H1 (cell line): ENCODE results near the gene MED17.
"Not testable (repeated sequence)": the region's sequence is repeated elsewhere in the genome, so short reads cannot be mapped to it uniquely, and the experiment has no call there.

Experiments used
- CREB1 ChIP-seq: IDR thresholded peaks from 2 replicates; pipeline ENCODE4 v1.6.1; 2012; ENCODE audit warnings: inconsistent platforms
- EP300 ChIP-seq, 2 experiments: IDR thresholded peaks; 1 replicate in 1 of 2; 2 replicates in 1 of 2; pipeline ENCODE4 v1.6.1; 2011 to 2012; ENCODE audit warnings: low read depth in 2 of 2, low read length in 2 of 2, mild to moderate bottlenecking in 2 of 2, borderline replicate concordance in 1 of 2, inconsistent platforms in 1 of 2, moderate library complexity in 1 of 2
- POLR2AphosphoS5 ChIP-seq: IDR thresholded peaks from 2 replicates; pipeline ENCODE4 v1.6.1; 2011; ENCODE audit warnings: low read depth, low read length
- TAF1 ChIP-seq: IDR thresholded peaks from 2 replicates; pipeline ENCODE4 v1.6.1; 2011; ENCODE audit warnings: mild to moderate bottlenecking, low read depth, low read length
- TF ChIP-seq, protein P1 (sequence below), 3 experiments: IDR thresholded peaks; 1 replicate in 2 of 3; 2 replicates in 1 of 3; pipeline versions ENCODE4 v1.5.1 to v1.6.1; 2011; ENCODE audit warnings: low read length in 3 of 3, mild to moderate bottlenecking in 3 of 3, inconsistent platforms in 2 of 3, low read depth in 1 of 3, moderate library complexity in 1 of 3; ENCODE audit not compliant: insufficient read depth in 1 of 3; ENCODE audit errors: control extremely low read depth in 1 of 3

DNA sequence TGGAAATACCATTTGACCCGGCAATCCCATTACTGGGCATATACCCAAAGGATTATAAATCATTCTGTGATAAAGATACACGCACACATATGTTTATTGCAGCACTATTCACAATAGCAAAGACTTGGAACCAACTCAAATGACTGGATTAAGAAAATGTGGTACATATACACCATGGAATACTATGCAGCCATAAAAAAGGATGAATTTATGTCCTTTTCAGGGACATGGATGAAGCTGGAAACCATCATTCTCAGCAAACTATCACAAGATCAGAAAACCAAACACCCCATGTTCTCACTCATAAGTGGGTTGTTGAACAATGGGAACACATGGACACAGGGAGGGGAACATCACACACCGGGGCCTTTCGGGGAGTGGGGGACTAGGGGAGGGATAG lies 25.0 kb upstream of the MED17 start:
- not testable (repeated sequence) for TF ChIP-seq TAF1; POLR2AphosphoS5; CREB1; EP300 (IDR thresholded peaks at IDR 0.05; ENCODE audit: borderline replicate concordance in 1 of 2, low read depth in 2 of 2, low read length in 2 of 2)
- TF ChIP-seq, protein P1, sequence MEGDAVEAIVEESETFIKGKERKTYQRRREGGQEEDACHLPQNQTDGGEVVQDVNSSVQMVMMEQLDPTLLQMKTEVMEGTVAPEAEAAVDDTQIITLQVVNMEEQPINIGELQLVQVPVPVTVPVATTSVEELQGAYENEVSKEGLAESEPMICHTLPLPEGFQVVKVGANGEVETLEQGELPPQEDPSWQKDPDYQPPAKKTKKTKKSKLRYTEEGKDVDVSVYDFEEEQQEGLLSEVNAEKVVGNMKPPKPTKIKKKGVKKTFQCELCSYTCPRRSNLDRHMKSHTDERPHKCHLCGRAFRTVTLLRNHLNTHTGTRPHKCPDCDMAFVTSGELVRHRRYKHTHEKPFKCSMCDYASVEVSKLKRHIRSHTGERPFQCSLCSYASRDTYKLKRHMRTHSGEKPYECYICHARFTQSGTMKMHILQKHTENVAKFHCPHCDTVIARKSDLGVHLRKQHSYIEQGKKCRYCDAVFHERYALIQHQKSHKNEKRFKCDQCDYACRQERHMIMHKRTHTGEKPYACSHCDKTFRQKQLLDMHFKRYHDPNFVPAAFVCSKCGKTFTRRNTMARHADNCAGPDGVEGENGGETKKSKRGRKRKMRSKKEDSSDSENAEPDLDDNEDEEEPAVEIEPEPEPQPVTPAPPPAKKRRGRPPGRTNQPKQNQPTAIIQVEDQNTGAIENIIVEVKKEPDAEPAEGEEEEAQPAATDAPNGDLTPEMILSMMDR (IDR thresholded peaks at IDR 0.05; ENCODE audit: control extremely low read depth in 1 of 3, insufficient read depth in 1 of 3, low read depth in 1 of 3, low read length in 3 of 3) = not testable (repeated sequence)
